GM19395 (cell line): Measurements from ENCODE around the gene ZBTB5.
"Not testable (repeated sequence)": the region's sequence is repeated elsewhere in the genome, so short reads cannot be mapped to it uniquely, and the experiment has no call there.

Source experiments
- ATAC-seq: cut with Tn5 transposase; IDR thresholded peaks from one replicate; pipeline ENCODE4 v1.9.1; 2021; ENCODE audit warnings: mild to moderate bottlenecking, moderate library complexity; ENCODE audit not compliant: unreplicated experiment

Gene ZBTB5

DNA sequence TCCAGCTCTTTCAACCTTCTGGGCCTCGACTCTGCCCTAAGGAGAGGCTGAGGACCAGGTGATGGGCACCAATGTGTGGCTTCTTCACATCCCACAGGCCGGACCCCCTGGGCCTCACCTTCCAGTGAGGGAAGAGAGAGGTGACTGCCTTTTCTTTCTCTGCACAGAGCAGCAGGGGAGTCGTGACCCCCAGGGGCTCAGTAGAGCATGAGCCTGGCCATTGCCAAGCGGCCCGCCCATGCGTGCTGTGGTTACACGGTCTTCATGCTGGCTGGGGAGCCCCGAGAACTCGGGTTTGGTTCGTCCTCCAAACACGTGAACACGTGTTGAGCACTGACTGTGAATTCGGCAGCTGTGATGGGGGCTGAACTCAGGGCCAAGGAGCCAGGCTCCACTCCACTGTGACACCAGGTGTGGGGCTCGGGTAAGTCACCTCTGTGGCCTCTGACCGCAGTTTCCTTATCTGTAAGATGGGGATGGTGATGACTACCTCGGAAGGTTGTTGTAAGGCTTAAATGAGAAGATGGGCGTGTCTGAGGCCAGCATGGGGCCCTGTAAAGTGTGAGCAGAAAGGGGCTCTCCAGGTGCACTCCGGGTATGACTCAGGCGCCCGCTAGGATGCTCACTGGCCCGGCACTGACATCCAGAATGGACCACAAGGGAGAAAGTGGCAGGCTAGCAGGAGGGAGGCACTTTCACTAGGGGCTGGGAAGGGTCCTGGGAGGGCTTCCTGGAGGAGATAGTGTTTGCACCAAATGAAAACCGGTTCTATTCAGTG, 56.1 kb downstream of the ZBTB5 start:
- peak; percentile 86 for ATAC-seq

DNA sequence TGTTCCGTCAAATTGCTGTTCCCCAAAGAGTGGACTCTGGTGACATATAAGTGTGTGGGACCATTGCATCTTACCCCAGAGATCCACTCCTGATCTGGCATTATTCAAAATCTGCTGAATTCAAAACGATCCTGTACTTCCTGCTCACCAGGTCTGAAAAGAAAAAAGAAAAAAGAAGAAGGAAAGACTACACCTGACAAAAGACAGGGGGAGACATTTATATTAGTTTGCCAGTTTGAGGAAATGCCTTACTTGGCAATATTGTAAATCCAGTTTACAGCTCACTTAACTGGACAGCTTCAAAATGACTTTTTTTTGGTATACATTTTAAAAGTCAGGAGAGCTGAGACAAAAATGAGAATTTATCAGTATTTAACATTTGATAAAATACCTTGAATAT, 57.8 kb downstream of the ZBTB5 start:
- ATAC-seq = no peak

DNA sequence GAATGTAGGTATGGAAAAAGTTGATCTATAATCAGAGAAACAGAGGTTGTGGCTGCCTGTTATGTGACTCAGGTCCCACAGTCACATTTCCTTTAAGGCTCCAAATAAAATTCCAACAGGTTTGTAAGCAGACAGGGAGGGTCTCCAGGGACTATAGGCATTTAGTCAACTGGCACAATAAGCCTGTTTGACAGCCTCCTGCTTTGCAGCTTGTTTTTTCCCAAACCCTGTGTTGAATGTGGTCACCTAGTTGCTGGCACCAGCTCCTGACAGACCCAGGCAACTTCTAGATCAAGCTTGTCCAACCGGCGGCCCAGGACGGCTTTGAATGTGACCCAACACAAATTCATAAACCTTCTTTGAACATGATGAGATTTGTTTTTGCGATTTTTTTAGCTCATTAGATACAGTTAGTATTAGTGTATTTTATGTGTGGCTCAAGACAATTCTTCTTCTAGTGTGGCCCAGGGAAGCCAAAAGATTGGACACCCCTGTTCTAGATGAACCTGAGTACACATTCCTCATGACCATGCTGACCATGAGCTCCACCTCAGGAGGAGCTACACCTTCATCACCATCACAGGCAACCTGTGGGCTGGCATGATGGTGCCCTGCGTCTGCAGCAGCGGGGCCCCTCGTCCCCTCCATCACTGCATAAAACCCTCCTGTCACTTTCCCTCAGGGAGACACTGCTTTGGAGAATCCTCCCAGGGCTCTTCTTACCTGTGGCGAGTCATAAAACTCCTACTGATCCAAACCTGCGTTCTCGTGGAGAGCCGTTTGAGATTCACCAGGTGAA, 58.4 kb downstream of the ZBTB5 start:
- ATAC-seq = no peak

DNA sequence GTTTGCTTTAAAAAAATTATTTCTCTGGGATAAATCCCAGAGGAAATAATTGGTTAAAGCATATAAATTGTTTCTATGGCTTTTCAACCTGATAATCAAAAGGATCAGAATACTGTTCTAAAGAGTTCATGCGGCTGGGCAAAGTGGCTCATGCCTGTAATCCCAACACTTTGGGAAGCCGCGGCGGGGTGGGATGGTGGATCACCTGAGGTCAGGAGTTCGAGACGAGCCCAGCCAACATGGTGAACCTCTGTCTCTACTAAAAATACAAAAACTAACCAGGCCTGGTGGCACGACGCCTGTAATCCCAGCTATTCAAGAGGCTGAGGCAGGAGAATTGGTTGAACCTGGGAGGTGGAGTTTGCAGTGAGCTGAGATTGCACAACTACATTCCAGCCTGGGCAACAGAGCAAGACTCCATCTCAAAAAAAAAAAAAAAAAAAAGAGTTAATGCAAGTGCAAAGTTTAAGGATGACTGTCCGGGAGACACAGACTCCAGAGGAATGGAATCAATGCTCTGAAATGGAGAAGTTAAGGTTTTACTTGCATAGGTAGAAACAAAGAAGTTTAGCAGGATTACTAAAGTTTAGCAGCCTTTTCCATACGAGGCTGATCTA, 59.4 kb downstream of the ZBTB5 start:
- no peak for ATAC-seq

DNA sequence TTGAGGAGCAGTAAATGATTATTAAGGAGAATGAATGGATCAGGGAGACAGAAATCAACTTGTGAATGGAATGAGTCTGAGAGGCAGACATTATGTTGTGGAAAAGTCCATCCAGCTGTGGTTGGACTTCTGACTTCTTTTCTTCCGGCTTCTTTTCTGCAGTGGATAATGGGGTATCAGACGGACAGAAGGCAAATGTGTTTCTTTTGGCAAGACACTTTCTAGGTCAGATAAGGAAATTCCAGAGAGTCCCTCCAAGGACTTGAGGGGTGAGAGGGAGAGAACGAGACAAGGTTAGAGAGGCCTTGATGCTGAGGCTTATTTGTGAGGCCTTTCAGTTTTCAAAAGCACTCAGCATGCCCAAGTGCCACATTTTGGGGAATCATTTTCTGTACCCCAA, 59.9 kb downstream of the ZBTB5 start:
- no peak for ATAC-seq

DNA sequence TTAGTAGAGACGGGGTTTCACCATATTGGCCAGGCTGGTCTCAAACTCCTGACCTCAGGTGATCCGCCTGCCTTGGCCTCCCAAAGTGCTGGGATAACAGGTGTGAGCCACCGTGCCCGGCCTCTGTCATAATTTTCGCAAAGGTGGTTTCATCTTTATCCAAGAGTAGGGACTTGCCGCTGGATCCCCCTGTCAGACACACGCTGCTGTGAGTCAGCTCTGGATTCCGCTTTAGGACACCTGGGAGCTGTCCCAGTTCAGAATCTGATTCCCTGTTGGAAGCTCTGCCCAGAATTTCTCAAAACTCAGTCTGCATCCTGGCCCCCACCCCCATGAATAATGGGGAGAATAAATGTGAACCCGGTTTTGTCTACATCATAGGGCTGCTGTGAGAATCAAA, 60.7 kb downstream of the ZBTB5 start:
- no peak for ATAC-seq

DNA sequence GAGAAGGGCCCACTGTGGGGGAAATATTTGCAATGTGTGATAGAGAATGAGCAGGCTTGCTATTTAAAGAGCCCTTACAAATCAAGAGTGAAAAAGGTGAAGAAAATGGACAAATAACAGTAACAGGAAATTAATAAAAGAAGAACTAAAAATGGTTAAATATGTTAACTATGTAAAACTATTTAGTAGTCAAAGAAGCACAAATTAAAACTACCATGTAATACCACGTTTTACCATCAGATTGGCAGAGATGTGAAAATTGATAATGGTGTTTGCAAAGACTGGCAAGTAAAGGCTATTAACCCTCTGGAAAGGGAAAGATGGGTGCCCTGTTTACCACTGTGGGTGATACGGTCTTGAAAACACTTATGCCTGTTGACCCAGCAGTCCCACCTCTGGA, 65.9 kb downstream of the ZBTB5 start:
- no peak for ATAC-seq

DNA sequence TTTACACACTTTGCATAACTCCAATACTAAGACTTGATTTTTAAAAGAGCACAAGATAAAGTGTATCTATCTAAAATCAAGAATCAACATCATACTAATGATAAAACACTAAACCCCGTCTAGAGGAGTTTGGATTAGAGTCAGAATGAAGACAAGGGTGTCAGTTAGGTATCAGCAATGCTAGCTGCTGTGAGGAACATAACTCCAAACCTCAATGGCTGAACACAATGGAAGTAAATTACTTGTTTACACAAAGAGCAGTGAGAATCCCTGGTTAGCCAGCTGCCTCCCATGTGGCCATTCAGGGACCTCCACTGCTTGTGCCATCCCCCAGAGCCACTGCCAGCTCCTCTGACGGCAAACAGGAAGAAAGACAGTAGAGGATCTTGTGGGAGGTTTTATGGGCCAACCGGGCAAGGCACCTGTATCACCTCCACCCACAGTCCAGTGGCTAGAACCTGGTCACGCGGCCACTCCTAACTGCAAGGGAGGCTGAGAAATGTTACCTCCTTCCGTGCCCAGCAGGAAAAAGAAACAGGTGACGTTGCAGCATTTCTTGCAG, 66.7 kb downstream of the ZBTB5 start:
- ATAC-seq = no peak

DNA sequence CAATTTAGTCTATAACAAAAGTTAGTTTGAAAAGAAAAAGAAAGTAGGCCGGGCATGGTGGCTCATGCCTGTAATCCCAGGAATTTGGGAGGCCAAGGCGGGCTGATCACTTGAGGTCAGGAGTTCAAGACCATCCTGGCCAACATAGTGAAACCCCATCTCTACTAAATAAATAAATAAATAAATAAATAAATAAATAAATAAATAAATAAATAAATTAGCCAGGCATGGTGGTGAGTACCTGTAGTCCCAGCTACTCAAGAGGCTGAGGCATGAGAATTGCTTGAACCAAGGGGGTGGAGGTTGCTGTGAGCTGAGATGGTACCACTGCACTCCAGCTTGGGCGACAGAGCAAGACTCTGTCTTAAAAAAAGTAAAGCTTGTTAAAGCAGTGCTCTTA, 67.3 kb downstream of the ZBTB5 start:
- ATAC-seq = not testable (repeated sequence)

DNA sequence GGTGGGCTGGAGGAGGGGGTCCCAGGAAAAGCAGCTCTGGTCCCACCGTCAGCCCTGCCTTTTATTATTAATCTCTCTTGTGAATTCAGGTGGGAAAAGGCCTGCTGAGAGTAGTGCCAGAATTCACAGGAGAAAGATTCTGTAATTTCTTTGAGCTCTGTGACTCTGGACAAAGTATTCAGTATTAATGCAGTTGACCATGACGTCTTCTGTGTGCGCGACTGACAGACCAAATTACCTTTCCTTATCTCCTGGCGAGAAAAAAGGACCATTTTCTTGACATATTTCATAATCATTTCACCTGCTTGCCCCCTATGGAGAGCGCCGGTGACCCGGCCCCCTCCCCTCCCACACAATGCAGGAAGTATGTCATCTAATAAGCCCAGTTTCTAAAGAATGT, 69.6 kb downstream of the ZBTB5 start:
- ATAC-seq = no peak

DNA sequence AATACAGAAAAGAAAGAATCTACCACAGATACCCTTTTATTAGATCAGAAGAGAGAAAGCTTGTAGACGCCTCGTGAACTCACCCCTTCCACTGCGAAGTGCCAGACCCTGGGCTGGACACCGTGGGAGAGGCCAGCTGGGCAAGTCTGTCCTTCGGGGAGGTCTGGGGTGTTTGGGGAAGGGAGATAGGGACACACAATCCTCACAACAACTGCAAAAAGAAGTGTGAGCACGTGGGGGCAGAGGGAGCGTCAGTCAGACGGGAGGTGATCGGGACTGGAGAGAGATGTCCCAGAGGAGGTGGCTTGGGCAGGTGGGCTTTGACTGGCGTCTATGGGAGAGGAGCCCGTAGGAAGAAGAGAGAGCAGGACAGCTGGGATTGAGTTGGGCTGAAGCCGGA, 70.0 kb downstream of the ZBTB5 start:
- ATAC-seq = no peak

DNA sequence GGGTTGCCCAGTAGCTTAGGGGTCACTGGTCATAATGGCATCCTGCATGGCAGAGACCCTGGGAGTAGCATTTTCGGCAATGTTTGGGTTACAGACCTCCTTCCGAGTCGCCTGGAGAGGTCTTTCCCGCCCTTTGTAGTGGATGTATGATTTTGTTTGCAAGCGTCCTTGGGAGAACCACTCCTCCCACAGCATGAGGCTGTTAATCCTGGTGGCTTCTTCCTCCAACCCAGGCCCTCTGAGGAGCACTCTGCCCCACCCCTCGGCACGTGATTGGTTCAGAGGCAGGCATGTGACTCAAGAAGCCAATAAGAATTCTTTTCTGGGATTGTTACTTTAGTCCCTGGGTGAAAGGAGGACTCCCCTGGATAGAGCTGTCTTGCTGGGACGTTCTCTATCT, 73.0 kb downstream of the ZBTB5 start:
- no peak for ATAC-seq

DNA sequence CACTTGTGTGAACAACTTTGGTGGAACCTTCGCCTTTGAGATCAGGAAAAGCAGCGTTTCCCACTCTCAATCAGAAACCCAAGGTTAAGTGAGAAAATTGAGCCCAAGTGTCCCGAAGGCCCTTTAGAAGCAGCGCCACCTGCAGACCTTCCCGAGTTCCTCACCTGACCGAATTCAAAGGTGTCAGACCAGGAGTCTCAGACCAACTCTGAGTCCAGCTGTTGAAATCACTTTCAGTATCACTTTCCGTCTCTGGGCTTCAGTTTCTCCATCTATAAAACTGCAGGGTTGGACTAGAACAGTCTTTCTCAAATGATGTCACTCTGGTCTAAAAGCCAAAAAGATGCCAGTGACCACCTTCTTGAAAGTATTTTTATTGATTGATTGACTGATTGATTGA, 74.5 kb downstream of the ZBTB5 start:
- ATAC-seq = peak; percentile 89
